ENCODE results near the gene B4GALT4. TPM values are rescaled to one million over a fixed set of nuclear protein-coding genes. Genes with fewer than 3 reads are reported as not detected.

B4GALT4 gene
- total RNA-seq, 1 experiment from 2014 or later: 37.6 TPM

DNA sequence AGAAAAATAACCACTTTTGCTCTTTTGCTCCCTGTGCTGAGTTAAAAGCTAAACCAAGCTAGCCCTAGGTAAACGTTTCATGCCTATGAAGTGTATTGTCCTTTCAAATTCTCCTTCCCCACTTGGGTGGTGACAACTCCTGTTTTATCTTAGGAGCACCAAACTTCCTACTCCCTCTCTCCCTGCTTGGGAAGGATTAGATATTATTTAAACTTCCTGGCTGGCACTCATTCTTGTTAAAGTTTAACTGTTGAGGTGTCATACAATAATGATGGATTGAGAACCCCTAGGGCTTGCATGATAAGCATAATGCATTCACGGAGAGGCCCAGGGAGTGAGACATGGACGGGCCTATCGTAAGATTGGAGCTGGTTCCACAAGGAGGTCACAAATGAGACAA is 29.5 kb downstream of the B4GALT4 start:
- H3K4me2 ChIP-seq (ENCODE audit: low read length): no peak overlapping the region
- H3K4me3 ChIP-seq (ENCODE audit: low read length): no peak overlapping the region
- no peaks in the 10 kb centered on the region for H3F3A ChIP-seq (ENCODE audit: low read length, unreplicated experiment)
- no peak overlapping the region for H2AFZ ChIP-seq (ENCODE audit: low read length)
- ChIA-PET CTCF (no interaction called here), POLR2A (ENCODE audit: unreplicated experiment) (no interaction called here)
- ATAC-seq: no peak
- no peaks in the 10 kb centered on the region for H3K79me2 ChIP-seq (ENCODE audit: low read length)
- H3K9me3 ChIP-seq (ENCODE audit: low read length): no peaks in the 10 kb centered on the region
- peaks cover 47% of the 10 kb centered on the region for H3K36me3 ChIP-seq (ENCODE audit: low read depth, low read length)
- BruUV-seq (replicated peaks): no TSS peak
- no peak overlapping the region for H3K27ac ChIP-seq (ENCODE audit: low read length)
- H4K20me1 ChIP-seq (ENCODE audit: low read length): no peaks in the 10 kb centered on the region
- TF ChIP-seq EZH2 (IDR thresholded peaks at IDR 0.05; ENCODE audit: low read length, unreplicated experiment): no peak
- no peak for DNase-seq
- no peaks in the 10 kb centered on the region for H3K9me2 ChIP-seq (replicated peaks; ENCODE audit: low read length)
- no peaks in the 10 kb centered on the region for H3K27me3 ChIP-seq (ENCODE audit: low read length)
- intact Hi-C loops (cut with micrococcal nuclease): no loop called here
- no peaks in the 10 kb centered on the region for H3K4me1 ChIP-seq (ENCODE audit: insufficient read depth, low read length)
- H3K9ac ChIP-seq (ENCODE audit: low read length): no peak overlapping the region

DNA sequence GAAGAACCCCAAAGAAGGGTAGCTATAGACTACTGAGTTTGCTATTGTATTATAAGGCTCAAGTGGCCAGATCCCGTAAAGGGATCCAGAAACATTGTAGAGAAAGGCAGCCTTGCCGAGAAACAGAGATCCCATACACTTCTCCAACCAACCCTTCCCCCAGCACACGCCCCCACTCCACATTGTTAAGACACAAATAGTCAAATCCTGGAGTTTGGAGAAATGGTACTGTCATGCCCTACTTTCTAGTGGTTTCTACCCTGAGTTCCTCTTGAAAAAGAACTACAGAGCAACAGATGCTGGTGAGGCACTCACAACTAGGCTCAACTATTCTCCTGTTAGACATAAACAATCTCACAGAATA is 33.2 kb downstream of the B4GALT4 start:
- DNase-seq (no peak), ATAC-seq (no peak)
- no peak for TF ChIP-seq EZH2 (IDR thresholded peaks at IDR 0.05; ENCODE audit: low read length, unreplicated experiment)
- no peak for TF ChIP-seq EZH2phosphoT487 (IDR thresholded peaks at IDR 0.05; ENCODE audit: borderline replicate concordance, low read length)
- no peaks in the 10 kb centered on the region for H3K27me3 ChIP-seq (ENCODE audit: low read length)
- no peaks in the 10 kb centered on the region for H3K9me3 ChIP-seq (ENCODE audit: low read length)
- no peaks in the 10 kb centered on the region for H4K20me1 ChIP-seq (ENCODE audit: low read length)
- no peaks in the 10 kb centered on the region for H3F3A ChIP-seq (ENCODE audit: low read length, unreplicated experiment)
- H3K4me3 ChIP-seq (ENCODE audit: low read length): no peak overlapping the region
- H3K9me2 ChIP-seq (replicated peaks; ENCODE audit: low read length): no peaks in the 10 kb centered on the region
- H3K36me3 ChIP-seq (ENCODE audit: low read depth, low read length): peaks cover 14% of the 10 kb centered on the region
- no peaks in the 10 kb centered on the region for H3K4me1 ChIP-seq (ENCODE audit: insufficient read depth, low read length)
- no peaks in the 10 kb centered on the region for H3K79me2 ChIP-seq (ENCODE audit: low read length)
- ChIA-PET CTCF (no interaction called here), POLR2A (ENCODE audit: unreplicated experiment) (no interaction called here)
- no peak overlapping the region for H3K27ac ChIP-seq (ENCODE audit: low read length)
- H3K9ac ChIP-seq (ENCODE audit: low read length): no peak overlapping the region
- intact Hi-C loops (cut with micrococcal nuclease): no loop called here
- no peak overlapping the region for H2AFZ ChIP-seq (ENCODE audit: low read length)
- no TSS peak for BruUV-seq (replicated peaks)
- no peak overlapping the region for H3K4me2 ChIP-seq (ENCODE audit: low read length)

DNA sequence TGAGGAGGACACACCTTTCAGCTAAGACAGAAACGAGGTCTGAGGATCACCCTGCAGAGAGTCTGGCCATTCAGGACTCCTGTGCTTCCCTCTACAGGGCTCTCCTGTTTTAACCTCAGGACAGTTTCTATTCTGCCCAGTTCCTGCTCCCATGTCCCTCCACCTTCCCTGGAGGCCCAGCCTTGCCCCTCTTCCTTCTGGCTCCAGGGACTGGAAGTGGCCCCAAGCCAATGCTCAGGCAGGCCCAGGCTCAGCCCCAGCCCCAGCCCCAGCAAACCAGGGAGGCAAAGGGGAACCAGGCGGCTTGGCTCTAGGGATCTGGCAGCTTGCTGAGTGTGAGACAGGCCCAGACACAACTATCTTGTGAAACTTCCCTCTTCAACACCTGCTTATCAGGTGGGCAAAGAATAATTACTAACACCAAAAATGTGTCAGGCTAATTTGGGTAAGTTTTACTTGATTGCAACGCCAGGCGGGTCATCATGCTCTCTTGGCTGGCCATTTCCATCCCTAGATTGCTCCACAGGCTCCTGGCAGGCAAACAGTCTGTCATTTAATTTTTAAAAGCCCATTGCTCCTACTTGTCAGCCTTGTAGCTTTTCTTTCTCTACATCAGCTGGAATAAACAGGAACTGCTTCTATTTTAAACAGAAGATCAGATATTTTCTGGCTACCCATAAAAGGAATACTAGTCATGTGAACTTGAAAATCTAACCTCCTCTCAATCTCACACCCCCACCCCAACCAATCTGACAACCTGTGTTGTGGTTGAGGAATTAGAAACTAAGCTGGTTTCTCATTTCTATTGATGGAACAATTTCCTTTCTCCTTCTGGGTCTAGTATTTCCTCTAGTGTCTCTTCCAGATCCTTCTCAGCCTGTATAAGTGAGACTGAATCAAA is 33.8 kb downstream of the B4GALT4 start:
- no peaks in the 10 kb centered on the region for H3K4me1 ChIP-seq (ENCODE audit: insufficient read depth, low read length)
- H3F3A ChIP-seq (ENCODE audit: low read length, unreplicated experiment): no peaks in the 10 kb centered on the region
- H3K9me2 ChIP-seq (replicated peaks; ENCODE audit: low read length): no peaks in the 10 kb centered on the region
- ATAC-seq (peak; percentile 80), DNase-seq (peak; percentile 50)
- POLR2A ChIA-PET (ENCODE audit: unreplicated experiment): no interaction called here
- no peak overlapping the region for H2AFZ ChIP-seq (ENCODE audit: low read length)
- no peaks in the 10 kb centered on the region for H3K9me3 ChIP-seq (ENCODE audit: low read length)
- H3K27me3 ChIP-seq (ENCODE audit: low read length): no peaks in the 10 kb centered on the region
- H3K4me2 ChIP-seq (ENCODE audit: low read length): no peak overlapping the region
- BruUV-seq (replicated peaks): no TSS peak
- no peak overlapping the region for H3K27ac ChIP-seq (ENCODE audit: low read length)
- CTCF ChIA-PET: no interaction called here
- H4K20me1 ChIP-seq (ENCODE audit: low read length): no peaks in the 10 kb centered on the region
- no peak overlapping the region for H3K9ac ChIP-seq (ENCODE audit: low read length)
- H3K4me3 ChIP-seq (ENCODE audit: low read length): no peak overlapping the region
- intact Hi-C loops (cut with micrococcal nuclease): loop anchor here (1.0 kb wide), 2 partner anchors 22 to 62 kb away; no protein-coding TSS in a partner anchor
- H3K79me2 ChIP-seq (ENCODE audit: low read length): no peaks in the 10 kb centered on the region
- H3K36me3 ChIP-seq (ENCODE audit: low read depth, low read length): peaks cover 7% of the 10 kb centered on the region
- TF ChIP-seq EZH2 (IDR thresholded peaks at IDR 0.05; ENCODE audit: low read length, unreplicated experiment) (no peak), EZH2phosphoT487 (IDR thresholded peaks at IDR 0.05; ENCODE audit: borderline replicate concordance, low read length) (no peak)
- TF ChIP-seq, protein P1, sequence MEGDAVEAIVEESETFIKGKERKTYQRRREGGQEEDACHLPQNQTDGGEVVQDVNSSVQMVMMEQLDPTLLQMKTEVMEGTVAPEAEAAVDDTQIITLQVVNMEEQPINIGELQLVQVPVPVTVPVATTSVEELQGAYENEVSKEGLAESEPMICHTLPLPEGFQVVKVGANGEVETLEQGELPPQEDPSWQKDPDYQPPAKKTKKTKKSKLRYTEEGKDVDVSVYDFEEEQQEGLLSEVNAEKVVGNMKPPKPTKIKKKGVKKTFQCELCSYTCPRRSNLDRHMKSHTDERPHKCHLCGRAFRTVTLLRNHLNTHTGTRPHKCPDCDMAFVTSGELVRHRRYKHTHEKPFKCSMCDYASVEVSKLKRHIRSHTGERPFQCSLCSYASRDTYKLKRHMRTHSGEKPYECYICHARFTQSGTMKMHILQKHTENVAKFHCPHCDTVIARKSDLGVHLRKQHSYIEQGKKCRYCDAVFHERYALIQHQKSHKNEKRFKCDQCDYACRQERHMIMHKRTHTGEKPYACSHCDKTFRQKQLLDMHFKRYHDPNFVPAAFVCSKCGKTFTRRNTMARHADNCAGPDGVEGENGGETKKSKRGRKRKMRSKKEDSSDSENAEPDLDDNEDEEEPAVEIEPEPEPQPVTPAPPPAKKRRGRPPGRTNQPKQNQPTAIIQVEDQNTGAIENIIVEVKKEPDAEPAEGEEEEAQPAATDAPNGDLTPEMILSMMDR (conservative IDR thresholded peaks at IDR 0.05; ENCODE audit: low read depth, low read length): peak; percentile 48
